HT1080 (cell line): ENCODE data around the gene AIFM3. TPM values are rescaled to one million over a fixed set of nuclear protein-coding genes. Genes with fewer than 3 reads are reported as not detected.
"Not testable (repeated sequence)": the region's sequence is repeated elsewhere in the genome, so short reads cannot be mapped to it uniquely, and the experiment has no call there.

ENCODE experiments used
- DNase-seq: peaks from one replicate; pipeline ENCODE4 v3.0.0-alpha.2; 2015; ENCODE audit warnings: low read depth
- polyA plus RNA-seq, 2 experiments: library from polyadenylated mRNA; depleted of rRNA; stranded (reverse); fragments of >200 nt; gene quantifications; 2 replicates each; pipeline ENCODE4 v1.2.3, GENCODE V29; 2015
- total RNA-seq: library from RNA; depleted of rRNA; stranded (reverse); fragments of >200 nt; shearing (Covaris generic); gene quantifications from 2 replicates; pipeline ENCODE4 v1.2.3, GENCODE V29; 2014; rRNA removed

The AIFM3 gene
- 0.63 TPM in 1 of 2 replicates, not detected in the other for total RNA-seq
- 0.03 TPM in 1 of 2 replicates, not detected in the other for polyA plus RNA-seq (2015; cell fraction: cytosol; rRNA removed)
- polyA plus RNA-seq (2015; cell fraction: nucleus; rRNA removed) = 0.53 and 1.7 TPM in 2 replicates

- DNase-seq = no peak
These were observed at the start of gene AIFM3 for GRCh38 chr22:20966883-20967696. TSS of gene AIFM3 (plus strand) at chr22:20967255. CDS start at chr22:20967945, 690 bp downstream.

- DNase-seq = no peak
These were observed 48.3 kb upstream of the AIFM3 start for GRCh38 chr22:20918663-20919218.

- no peak for DNase-seq
These were observed 47.3 kb upstream of the AIFM3 start for GRCh38 chr22:20919718-20920117.

GRCh38 chr22:20920881-20921203 lies 46.2 kb upstream of the AIFM3 start:
- DNase-seq = no peak

- DNase-seq = no peak
These were observed 44.8 kb upstream of the AIFM3 start for GRCh38 chr22:20922141-20922751.

- no peak for DNase-seq
These were observed 40.8 kb upstream of the AIFM3 start for GRCh38 chr22:20926243-20926642.

GRCh38 chr22:20927940-20928572 lies 39.0 kb upstream of the AIFM3 start:
- no peak for DNase-seq

- no peak for DNase-seq
These were observed 38.5 kb upstream of the AIFM3 start for GRCh38 chr22:20928573-20928967.

GRCh38 chr22:20930004-20930403 lies 37.1 kb upstream of the AIFM3 start:
- no peak for DNase-seq

- not testable (repeated sequence) for DNase-seq
These were observed 36.6 kb upstream of the AIFM3 start for GRCh38 chr22:20930435-20930834.

- DNase-seq = no peak
These were observed 35.9 kb upstream of the AIFM3 start for GRCh38 chr22:20931126-20931654.

- no peak for DNase-seq
These were observed 33.1 kb upstream of the AIFM3 start for GRCh38 chr22:20933910-20934309.

GRCh38 chr22:20935049-20935448 lies 32.0 kb upstream of the AIFM3 start:
- not testable (repeated sequence) for DNase-seq

GRCh38 chr22:20935780-20936539 lies 31.1 kb upstream of the AIFM3 start:
- not testable (repeated sequence) for DNase-seq

- DNase-seq = no peak
These were observed 29.8 kb upstream of the AIFM3 start for GRCh38 chr22:20937031-20937793.

GRCh38 chr22:20937794-20938671 lies 29.0 kb upstream of the AIFM3 start:
- DNase-seq = no peak

- not testable (repeated sequence) for DNase-seq
These were observed 27.4 kb upstream of the AIFM3 start for GRCh38 chr22:20939457-20940185.

GRCh38 chr22:20940186-20940651 lies 26.8 kb upstream of the AIFM3 start:
- no peak for DNase-seq
